RKO (cell line): ENCODE results near the gene SIAH1.
"Not testable (repeated sequence)": the region's sequence is repeated elsewhere in the genome, so short reads cannot be mapped to it uniquely, and the experiment has no call there.

Source experiments
- DNase-seq: peaks from one replicate; pipeline ENCODE4 v3.0.0-alpha.2; 2016; ENCODE audit warnings: low spot score

SIAH1 gene

DNA sequence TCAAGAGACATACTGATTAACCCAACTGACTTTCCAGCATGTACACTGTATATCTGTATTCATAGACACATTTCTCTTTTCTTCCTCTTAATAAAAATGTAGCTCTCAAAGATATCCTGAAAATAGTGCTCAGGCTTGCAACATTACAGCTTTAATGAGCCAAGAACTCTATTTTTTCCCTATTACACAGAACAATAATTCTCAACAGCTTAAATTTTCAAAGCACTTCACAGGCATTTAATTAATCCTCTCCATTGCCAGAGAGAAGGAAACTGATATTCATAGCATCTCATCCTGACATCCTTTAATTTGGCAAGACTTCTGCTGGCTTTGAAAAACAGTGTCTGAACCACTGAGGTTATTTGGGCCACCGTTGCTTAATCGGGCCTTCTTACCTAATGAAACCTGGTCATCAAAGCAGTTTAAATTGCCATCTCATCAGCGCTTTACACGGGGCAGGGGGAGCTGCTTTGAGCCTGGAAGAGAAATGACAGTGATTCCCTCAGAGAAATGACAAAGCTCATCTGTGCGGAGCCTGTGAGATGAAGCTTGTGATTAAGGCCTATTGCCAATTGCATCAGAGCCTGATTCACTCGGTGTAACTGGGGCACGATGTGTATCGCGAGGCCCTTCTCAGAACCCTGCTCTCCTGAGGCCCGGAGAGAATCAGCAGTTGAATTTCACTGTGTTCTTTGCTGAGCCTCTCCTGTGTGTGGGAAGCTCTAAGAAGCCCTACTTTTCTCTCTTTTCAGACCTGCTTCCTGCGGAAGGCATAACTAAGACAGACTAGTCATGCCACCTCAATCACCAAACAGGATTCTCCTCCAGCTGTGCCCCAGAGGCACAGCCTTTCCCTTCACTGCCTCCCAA lies 8.5 kb upstream of the SIAH1 start:
- no peak for DNase-seq

- no peak for DNase-seq
These were observed 7.2 kb upstream of the SIAH1 start for GRCh38 chr16:48392407-48392806.

DNA sequence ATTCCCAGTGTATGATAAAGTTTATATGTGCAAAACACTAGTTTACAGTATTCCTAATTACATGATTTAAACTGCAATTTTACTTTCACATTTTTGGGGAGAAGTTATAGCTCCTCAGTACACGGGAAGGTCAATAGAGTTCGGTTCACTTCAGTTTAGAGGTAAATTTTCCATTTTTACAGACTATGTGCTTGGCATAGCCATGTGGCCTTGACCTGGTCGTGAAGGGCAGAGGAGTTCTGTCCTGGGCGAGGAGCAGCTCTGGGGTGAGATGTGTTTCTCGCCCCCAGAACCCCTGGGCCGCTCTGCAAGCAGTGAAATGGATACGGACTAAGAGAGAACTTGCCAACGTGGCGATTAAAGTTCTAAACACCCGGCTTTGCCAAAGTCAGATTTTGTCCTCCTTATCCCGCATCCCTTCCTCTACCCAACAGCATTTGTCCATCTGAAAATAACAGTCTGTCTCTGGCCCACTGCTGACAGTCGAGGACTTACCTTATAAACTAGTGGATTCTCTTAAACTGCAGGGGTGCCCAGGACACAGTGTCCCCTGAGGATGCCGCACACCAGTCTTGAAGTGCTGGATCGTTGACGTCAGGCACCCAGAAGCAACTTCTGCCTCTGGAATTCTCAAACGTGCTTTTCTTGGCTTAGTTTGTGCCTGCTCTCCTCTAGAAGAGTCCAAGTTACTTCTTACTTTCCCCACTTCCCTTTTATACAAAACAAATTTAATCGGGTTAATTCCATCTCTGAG lies 1.5 kb upstream of the SIAH1 start:
- DNase-seq = no peak

DNA sequence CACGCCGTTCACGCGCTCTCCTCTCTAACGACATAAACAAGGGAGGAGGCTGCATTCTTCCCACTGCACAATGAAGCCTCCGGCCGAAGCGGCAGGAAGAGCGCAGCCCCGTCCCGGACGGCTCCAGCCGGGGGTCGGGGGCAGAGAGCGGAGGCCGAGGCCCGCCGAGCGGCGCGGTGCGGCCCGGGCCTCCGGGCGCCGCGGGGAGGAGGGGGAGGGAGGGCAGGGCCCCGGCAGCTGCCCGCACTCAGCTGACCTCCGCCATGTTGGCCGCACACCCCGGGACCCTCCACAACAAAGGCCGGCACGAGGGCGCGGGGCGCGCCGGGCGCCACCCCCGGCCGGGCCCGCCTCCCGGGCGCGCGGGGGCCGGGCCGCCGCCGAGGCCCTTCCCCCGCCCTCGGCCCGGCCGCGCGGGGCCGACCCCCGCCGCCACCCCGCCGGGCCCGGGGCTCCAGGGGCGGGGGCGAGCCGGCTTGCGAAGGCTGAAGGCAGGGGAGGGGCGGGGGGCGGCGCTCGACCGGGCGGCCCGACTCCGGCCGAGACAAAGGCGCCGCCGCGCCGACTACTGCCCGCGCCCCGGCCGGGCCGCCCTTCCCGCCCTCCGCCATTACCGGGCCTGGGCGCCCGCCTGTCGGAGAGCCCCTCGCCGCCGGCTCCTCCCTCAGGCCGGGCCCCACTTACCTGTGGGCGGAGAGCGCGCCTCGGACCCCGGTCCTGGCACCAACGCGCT lies 527 bp downstream of the SIAH1 start:
- peak; percentile 45 for DNase-seq

- peak; percentile 39 for DNase-seq
These were observed 1.2 kb downstream of the SIAH1 start for GRCh38 chr16:48383877-48384519.

DNA sequence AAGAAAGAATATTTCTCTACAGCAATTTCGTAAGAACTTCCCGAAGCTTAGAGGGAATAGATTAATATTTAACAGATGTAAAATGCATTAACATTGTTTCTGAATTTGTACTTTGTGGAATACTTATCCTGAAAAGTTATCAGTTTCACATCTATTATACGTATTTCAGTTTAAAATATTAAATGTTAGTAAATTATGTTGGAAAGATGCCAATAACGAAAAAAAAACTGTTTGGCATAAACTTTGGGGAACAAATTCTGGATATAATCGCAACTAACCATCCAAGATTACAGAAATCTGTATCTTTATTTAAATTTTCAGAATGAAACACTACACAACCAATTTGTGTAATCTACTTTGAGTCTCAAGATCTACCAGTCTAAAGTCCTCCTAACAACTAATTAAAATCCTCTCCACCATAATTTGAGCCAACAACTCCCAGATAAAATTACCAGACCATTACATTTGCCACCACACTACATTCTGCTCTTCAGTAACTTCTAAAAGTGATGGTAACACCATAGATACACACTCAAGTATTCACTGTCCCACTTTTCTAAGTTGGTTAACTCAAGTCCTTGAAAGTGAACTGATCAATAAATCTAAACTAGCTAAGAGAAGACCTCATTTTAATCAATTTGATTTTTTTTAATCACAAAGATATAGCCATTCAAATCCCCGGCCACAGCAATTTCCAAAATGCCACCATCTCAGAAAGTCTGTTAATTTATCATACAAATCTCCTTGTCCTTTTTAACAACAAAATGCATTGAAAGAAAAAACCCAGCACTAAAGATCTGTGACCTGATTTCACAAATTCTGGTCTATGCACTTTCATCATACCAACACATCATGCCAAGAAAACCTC lies 2.0 kb downstream of the SIAH1 start:
- DNase-seq = no peak

DNA sequence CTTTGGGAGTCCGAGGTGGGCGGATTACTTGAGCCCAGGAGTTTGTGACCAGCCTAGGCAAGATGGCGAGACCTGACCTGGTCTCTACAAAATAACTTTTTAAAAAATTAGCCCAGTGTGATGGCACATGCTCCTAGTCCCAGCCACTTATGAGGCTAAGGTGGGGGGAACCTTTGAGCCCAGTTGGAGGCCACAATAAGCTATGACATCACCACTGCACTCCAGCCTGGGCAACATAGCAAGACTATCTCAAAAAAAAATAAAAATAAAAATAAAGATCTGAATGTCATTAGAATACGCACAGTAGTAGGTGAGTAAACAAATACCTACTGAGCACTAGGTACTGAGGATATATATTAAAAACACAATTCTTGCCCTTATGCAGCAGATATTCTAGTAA lies 3.1 kb downstream of the SIAH1 start:
- DNase-seq = no peak

GRCh38 chr16:48381201-48381600 lies 4.0 kb downstream of the SIAH1 start:
- DNase-seq = no peak

DNA sequence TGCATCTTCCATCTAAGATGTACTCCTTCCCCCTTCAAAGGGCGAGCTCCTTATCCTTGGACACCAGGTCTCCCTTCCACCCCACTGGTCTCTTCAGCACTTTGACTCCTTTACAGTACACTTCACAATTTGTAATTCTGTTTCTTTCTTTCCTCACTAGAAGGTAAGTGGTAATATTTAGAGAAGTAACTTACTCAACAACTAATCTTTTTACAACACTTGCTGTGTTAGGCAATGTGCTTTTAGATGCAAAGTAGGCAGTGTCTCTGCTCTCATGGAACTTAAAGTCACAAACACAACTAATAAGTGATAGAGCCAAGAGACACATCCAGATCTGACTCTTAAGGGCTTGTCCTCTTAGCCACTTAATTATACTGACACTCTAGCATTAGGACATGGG lies 6.4 kb downstream of the SIAH1 start:
- DNase-seq = no peak

GRCh38 chr16:48378276-48378675 lies 6.9 kb downstream of the SIAH1 start:
- no peak for DNase-seq

DNA sequence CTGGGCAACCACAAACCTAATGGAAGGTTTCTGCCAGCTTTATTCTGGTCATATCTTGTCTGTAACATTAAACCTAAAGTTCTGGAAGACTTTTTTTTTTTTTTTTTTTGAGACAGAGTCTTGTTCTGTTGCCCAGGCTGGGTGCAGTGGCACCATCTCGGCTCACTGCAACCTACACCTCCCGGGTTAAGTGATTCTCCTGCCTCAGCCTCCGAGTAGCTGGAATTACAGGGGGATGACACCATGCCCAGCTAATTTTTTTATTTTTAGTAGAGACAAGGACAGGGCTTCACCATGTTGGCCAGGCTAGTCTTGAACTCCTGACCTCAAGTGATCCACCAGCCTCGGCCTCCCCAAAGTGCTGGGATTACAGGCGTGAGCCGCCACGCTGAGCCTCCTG lies 7.9 kb downstream of the SIAH1 start:
- not testable (repeated sequence) for DNase-seq

DNA sequence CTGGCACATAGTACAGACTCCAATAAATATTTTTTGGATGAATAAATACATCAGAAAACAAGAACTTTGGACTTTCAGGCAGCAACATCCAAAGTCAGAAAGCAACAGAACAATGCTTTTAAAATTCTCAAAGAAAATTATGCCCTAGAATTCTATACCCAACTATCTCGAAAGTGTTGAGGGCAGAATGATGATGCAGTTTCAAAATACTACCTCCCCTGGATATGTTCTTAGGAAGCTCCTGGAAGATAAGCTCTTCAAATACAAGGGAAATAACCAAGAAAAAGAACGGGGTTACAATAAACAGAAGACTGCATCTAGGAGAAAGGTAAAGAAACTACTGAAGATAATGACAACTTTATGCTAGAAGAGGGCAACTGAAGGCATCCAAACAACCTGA lies 11.0 kb downstream of the SIAH1 start:
- DNase-seq = no peak

DNA sequence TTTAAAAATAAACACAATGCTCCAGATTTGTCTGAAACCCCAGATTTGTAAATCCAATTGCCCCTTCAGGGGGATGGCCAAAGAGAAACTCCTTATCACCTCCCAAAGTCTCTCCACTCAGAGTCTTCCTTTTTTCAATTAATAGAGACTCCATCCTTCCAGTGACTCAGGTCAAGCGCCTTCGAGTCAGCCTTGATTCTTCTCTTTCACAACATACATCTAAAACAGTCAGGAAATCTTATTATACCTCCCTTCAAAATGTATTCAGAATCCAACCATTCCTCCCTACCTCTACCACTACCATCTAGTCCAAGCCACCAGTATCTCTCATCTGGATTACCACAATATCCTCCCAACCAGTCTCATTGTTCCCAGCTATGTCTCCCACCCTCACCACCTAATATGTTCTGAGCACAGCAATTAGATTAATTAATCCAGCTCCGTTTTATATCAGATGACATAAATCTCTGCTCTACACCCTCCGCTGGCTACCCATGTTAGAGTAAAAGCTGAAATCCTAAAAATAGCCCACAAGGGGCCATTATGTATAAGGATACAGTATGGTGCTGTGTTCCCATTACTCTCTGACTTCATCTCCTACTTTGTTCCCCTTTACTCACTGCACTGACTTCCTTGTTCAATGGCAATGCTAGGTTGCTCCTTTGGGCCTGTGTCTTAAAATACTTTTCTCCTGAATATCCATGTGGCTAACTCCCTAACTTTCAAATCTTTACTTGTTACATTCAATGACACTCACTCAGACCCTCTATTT lies 11.8 kb downstream of the SIAH1 start:
- no peak for DNase-seq

- DNase-seq = no peak
These were observed 12.5 kb downstream of the SIAH1 start for GRCh38 chr16:48372744-48373143.

DNA sequence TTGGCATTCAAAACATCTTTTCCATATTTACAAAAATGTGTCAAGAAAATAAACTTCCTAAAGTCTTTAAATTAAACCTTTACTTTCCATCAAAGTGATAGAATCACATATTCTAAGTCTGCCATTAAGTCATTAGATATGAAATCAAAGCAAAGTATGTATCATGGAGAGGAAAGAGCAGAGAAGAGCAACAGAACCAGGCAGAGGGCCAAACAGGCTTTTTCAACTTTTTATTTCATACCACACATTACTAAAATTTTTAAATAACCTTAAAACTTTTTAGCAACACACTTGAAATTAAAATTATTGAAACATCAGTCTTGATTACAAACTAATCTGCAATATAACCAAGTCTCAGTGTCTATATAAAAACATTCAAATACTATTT lies 13.8 kb downstream of the SIAH1 start:
- DNase-seq = no peak

- DNase-seq = not testable (repeated sequence)
These were observed 14.4 kb downstream of the SIAH1 start for GRCh38 chr16:48370668-48371392.

DNA sequence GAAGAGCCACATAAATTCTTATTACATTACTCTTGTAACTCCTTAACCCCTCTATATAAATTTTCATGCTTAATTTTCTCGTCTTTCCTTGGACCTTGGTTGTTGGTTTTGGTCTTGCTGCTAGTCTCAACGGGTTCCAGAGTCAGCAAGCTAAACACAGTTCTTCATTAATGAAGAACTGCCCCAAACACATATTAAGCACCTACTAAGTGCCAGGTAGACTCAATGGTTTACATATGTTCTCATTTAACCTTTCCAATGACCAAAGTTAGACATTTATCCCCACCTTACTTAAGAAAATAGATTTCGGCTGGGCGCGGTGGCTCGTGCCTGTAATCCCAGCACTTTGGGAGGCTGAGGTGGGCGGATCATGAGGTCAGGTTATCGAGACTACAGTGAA lies 15.0 kb downstream of the SIAH1 start:
- no peak for DNase-seq

- DNase-seq = no peak
These were observed 15.4 kb downstream of the SIAH1 start for GRCh38 chr16:48369765-48370164.

DNA sequence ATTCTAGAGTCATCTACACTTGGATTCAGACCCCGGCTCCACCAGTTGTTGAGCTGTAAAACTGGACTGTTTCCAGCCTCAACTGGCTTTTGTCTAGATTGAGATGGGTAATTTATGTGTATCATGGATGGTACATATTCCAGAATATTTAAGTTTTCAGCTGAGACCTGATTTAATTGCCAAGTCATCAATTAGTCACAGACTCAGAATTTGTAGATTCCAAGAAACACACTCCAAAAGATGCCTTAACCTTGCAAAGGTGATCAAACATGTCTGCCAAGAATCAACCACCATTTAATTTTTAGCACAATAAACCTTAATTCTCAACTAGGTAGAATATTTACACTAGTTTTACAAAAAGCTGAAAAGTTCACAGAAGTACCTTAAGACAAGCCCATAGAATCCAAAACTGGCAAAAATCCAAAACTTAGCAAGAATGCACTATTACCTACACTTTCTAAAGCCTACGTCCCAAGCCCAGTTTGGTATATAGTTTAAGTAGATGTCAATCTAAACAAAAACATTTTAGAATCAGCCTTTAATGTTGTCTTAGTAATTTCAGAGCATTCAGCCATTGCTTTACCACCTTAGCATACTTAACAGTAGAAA lies 17.7 kb downstream of the SIAH1 start:
- DNase-seq = peak; percentile 32
